Heart left ventricle (tissue), 13 donors: Measurements from ENCODE around the gene AIP.

Experiments
- POLR2A ChIP-seq, 2 donors: fragments of 450-650 bp; IDR thresholded peaks; one replicate each; pipeline ENCODE4 v1.6.1; 2017; ENCODE audit warnings: antibody characterized with exemption in 2 of 2, mild to moderate bottlenecking in 2 of 2, moderate library complexity in 2 of 2
- TF ChIP-seq, protein P1 (sequence below), 12 donors: fragments of 200-600 bp; sonication (generic) in 4 of 12; IDR thresholded peaks; one replicate each; pipeline versions ENCODE4 v1.5.0 to v1.8.0; 2018 to 2022; ENCODE audit warnings: antibody characterized with exemption in 12 of 12, mild to moderate bottlenecking in 5 of 12
- donor health status: ischemic (EF 13 %, LVEDD 7.1; RV severe dilation, severe dysfunction).
- donor health status: DM: no; HTN: yes; CAD: no.
- donor health status: DM: no; HTN: no; CAD: no.
- donor health status: ischemic (EF 25% LVEDD 6.9; RV normal size, moderate dysfunction).
- donor health status: ischemic (EF 25% LVEDD 5.7; RV mildly dilated, moderate dysfunction).
- donor health status: ischemic (EF 35%, LVEDD 5.7; RV mildly dilated, moderate dysfunction).
- donor health status: nonischemic (EF 11% LVEDD 7.7; RV severe dilation, severe dysfunction).
- donor health status: DM: yes; HTN: yes; CAD: no.
- donor health status: PGD.
- donor health status: ischemic (EF 29% LVEDD 5.4; RV normal size, mild dysfunction).
- donor health status: nonischemic (EF 23%, LVEDD 6.1; RV moderate dilation, normal function).

DNA sequence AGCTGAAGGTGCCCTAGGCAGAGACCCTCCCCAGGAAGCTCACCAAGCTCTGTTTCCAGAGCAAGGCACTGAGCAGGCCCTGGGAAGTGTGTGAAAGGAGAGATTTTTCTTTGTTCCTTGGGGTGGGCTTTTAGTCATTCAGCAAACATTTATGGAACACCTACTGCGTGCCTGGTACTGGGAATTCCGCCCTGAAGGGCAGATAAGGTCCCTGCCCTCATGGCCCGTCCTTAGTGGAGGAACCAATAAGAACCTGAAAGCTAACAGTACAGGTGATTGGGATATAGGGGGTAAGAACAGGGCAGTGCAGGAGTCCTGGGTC, 17.7 kb upstream of the AIP start:
- TF ChIP-seq, protein P1, sequence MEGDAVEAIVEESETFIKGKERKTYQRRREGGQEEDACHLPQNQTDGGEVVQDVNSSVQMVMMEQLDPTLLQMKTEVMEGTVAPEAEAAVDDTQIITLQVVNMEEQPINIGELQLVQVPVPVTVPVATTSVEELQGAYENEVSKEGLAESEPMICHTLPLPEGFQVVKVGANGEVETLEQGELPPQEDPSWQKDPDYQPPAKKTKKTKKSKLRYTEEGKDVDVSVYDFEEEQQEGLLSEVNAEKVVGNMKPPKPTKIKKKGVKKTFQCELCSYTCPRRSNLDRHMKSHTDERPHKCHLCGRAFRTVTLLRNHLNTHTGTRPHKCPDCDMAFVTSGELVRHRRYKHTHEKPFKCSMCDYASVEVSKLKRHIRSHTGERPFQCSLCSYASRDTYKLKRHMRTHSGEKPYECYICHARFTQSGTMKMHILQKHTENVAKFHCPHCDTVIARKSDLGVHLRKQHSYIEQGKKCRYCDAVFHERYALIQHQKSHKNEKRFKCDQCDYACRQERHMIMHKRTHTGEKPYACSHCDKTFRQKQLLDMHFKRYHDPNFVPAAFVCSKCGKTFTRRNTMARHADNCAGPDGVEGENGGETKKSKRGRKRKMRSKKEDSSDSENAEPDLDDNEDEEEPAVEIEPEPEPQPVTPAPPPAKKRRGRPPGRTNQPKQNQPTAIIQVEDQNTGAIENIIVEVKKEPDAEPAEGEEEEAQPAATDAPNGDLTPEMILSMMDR (IDR thresholded peaks at IDR 0.05) = no peak
- TF ChIP-seq POLR2A (IDR thresholded peaks at IDR 0.05) = no peak
